AG10803 (cell line): ENCODE data around the gene UQCR10.

Experiments
- DNase-seq: peaks from one replicate; pipeline ENCODE4 v3.0.0; 2010; ENCODE audit warnings: low read depth
- H3K4me3 ChIP-seq: 2 replicates; pipeline ENCODE4 v1.5.1; 2011; ENCODE audit warnings: mild to moderate bottlenecking, low read length, control low read depth
- TF ChIP-seq, protein P1 (sequence below): conservative IDR thresholded peaks from 2 replicates; pipeline ENCODE4 v1.5.1; 2011; ENCODE audit warnings: mild to moderate bottlenecking, low read length, control low read depth, inconsistent platforms

Gene UQCR10

DNA sequence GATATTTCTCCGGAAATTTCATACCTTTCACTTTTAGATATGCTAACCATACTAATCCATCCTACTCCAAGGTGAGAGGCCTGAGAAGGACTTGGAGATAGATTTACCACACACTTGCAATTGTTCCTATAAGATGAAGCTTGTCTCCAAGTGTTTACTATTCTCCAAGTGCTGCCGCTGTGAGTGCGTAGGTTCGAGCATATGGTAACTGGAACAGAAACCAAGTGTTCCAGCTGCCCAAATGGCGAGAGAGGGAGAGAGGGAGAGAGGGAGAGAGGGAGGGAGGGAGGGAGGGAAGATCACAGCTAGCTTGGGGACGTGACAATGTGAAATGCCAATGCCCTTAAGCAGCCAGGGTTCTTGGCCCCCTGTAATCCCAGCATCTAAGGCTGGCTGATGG lies 49.4 kb downstream of the UQCR10 start:
- TF ChIP-seq, protein P1, sequence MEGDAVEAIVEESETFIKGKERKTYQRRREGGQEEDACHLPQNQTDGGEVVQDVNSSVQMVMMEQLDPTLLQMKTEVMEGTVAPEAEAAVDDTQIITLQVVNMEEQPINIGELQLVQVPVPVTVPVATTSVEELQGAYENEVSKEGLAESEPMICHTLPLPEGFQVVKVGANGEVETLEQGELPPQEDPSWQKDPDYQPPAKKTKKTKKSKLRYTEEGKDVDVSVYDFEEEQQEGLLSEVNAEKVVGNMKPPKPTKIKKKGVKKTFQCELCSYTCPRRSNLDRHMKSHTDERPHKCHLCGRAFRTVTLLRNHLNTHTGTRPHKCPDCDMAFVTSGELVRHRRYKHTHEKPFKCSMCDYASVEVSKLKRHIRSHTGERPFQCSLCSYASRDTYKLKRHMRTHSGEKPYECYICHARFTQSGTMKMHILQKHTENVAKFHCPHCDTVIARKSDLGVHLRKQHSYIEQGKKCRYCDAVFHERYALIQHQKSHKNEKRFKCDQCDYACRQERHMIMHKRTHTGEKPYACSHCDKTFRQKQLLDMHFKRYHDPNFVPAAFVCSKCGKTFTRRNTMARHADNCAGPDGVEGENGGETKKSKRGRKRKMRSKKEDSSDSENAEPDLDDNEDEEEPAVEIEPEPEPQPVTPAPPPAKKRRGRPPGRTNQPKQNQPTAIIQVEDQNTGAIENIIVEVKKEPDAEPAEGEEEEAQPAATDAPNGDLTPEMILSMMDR: no peak
- DNase-seq: peak; percentile 7
- no peak overlapping the region for H3K4me3 ChIP-seq

DNA sequence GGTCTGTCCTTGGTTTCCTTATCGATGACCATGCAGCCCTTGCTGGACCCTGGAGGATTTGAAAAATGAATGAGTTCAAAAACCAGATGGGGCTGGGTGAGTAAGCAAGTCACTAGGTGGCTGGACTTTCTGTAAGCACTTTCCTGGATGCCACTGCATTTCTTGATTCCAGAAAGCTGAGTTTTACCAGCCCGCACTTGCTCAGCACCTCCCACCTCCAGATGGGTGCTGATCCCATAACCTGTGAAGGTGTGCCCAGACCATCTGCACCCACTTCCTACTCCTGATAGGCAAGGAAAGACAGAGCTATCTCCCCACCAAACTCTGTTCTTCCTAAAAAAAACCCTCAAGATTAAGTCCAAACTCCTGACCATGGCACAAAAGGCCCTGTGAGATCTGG lies 49.8 kb downstream of the UQCR10 start:
- no peak overlapping the region for H3K4me3 ChIP-seq
- DNase-seq: no peak
- TF ChIP-seq, protein P1: no peak; the same call in 1 of the 2 replicates

DNA sequence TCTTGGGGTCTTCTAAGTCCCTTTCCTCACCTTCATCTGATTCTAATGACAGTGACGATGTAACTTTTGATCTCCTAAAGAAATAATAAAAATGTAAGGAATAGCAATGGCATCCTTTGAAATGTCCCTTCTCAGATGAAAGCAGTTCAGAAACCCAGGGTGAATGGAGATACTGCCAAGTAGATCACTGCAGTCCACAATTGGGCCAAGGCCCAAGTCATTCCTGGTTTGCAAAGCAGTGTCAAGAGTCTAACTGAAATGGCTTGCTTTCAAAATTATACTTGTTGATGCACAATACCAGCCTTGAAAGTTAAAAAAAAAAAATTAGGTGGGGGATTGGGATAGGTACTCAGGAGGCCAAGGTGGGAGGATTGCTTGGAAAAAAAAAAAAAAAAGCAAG lies 50.6 kb downstream of the UQCR10 start:
- TF ChIP-seq, protein P1: no peak
- H3K4me3 ChIP-seq: no peak overlapping the region
- peak; percentile 11 for DNase-seq

DNA sequence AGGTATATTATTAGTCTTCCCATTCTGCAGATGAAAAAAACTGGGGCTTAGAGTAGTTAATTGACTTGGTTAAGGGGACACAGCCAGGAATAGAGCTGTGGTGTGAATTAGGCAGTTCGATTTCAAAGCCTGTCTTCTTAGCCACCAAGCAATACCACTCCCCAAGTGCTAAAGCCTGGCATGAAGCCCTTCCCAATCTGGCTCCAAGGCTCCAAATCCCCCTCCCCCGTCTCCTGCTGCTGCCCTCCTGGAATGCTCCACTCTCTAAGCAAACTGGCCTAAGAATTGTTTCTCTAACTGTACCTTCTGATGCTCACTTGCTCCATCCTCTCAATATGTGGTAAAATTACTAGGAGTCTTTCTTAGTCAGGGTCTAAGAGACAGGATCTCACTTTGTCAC lies 52.3 kb downstream of the UQCR10 start:
- H3K4me3 ChIP-seq: no peak overlapping the region
- no peak for DNase-seq
- TF ChIP-seq, protein P1: no peak
